Tongue (tissue), 2 donors: ENCODE results near the gene SPNS2. TPM values are rescaled to one million over a fixed set of nuclear protein-coding genes. Genes with fewer than 3 reads are reported as not detected.

Source experiments
- DNase-seq: peaks from one replicate; pipeline ENCODE4 v3.0.0-alpha.2; 2015
- total RNA-seq: library from RNA; depleted of rRNA; stranded (reverse); fragments of >200 nt; gene quantifications from one replicate; pipeline ENCODE4 v1.2.3, GENCODE V29; 2014

The SPNS2 gene, protein sequence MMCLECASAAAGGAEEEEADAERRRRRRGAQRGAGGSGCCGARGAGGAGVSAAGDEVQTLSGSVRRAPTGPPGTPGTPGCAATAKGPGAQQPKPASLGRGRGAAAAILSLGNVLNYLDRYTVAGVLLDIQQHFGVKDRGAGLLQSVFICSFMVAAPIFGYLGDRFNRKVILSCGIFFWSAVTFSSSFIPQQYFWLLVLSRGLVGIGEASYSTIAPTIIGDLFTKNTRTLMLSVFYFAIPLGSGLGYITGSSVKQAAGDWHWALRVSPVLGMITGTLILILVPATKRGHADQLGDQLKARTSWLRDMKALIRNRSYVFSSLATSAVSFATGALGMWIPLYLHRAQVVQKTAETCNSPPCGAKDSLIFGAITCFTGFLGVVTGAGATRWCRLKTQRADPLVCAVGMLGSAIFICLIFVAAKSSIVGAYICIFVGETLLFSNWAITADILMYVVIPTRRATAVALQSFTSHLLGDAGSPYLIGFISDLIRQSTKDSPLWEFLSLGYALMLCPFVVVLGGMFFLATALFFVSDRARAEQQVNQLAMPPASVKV
- total RNA-seq = 19.9 TPM

DNA sequence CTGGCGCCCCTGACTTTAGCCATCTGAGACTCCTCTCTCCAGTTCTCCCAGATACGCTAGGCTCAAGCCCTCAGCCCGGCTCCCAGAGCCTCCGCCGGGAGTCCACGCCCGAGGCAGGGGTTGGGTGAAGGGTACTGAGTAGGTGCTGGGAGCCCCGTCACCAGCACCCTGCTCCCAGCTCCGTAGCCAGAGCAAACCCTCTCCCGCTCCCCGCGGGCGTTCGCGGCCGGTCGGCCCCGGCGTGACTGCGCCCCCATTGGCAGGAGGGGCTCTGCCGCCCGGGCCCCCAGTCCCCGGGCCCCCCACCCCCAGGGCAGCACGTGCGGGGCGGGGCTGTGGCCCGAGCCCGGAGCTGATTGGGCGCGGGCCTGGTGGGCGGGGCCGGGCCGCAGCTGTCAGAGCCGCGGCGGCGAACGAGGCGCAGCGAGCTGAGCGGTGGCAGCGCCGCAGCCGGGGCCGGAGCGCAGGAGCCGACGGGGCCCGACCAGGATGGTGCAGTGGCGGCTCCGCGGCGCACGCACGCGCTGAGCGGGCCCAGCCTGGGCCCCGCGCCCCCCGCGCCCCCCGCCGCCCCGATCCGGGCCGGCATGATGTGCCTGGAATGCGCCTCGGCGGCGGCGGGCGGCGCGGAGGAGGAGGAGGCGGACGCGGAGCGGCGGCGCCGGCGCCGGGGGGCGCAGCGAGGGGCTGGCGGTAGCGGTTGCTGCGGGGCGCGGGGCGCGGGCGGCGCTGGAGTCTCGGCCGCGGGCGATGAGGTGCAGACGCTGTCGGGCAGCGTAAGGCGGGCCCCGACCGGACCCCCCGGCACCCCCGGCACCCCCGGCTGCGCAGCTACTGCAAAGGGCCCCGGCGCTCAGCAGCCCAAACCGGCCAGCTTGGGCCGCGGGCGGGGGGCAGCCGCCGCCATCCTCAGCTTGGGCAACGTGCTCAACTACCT, at the start of gene SPNS2:
Gene SPNS2 (plus strand): TSS at position 421 of the 937 bp plus-strand sequence. CDS start 167 bp downstream, at position 588.
- DNase-seq = peak; percentile 77

DNA sequence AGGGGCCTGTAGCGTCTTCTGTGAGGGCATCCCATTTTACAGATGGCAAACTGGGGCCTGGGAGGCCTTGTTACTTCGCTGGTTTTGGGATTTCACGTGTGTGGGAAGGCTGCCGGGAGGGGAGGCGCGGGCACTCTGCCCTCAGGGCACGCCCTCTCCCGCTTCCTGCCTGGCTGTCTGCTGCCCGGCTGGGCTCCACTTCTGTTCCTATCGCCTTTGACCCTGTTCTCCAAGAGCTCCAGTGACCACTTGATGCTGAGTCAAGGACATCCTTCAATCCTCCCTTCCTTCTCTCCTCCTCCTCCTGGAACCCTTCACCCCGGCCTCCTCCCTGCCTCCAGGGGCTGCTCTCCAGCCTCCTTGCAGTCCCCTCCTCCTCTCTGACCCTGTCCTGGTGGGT, 48.9 kb upstream of the SPNS2 start:
- DNase-seq = no peak

DNA sequence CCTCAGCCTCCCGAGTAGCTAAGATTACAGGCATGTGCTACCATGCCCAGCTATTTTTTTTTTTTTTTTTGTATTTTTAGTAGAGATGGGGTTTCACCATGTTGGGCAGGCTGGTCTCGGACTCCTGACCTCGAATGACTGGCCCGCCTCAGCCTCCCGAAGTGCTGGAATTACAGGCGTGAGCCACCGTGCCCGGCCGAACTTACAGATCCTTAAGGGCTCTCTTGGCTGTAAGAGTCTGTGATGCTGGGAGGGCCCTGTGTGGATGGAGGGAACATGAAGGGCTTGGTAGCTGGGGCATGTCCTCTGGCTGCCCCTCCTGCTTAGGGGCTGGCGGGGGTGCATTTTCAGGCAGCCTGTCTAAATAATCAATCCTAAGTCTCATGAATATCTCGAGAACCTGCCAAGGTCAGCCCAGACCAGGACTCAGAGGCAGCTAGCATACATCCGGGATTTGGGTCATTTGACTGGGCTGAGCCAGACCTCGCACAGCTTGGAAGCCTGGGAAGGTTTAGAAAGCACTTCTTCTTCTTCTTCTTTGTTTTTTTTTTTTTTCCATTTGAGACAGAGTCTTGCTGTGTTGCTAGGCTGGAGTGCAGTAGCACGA, 47.9 kb upstream of the SPNS2 start:
- DNase-seq = no peak

DNA sequence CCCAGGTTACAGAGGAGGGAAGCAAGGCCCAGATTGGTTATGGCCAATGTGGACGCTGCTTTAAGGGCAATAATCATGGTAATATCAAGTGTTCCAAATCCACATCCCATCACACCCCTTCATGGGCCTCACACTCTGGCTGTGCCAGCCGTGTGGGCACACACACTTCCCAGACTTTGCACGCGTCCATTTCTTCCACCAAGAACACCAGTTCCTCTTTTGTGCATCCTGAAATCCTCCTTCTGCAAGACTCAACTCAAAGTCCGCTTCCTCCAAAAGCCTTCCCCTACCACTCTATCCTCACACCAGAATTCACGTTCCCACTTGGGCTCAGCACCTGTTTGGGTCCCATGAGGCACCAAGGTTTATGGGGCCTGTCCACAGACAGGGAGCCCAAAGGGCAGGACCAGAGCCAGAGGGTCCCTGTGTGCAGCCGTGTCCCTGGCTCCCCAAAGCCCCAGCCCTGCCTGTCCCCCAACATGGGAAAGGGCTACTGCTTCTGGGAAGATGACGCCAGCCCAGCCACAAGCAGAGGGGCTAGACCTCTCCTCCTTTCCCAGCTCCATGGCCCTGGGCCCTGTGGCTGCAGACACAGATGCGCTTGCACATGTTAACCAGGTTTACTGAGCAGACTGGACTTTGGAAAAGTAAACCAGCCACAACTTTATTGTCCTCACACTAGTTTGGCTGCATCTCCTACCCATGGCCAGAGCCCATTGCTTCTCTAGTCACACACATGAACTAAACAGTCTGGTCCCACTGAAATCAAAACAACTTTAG, 44.7 kb upstream of the SPNS2 start:
- DNase-seq = no peak

DNA sequence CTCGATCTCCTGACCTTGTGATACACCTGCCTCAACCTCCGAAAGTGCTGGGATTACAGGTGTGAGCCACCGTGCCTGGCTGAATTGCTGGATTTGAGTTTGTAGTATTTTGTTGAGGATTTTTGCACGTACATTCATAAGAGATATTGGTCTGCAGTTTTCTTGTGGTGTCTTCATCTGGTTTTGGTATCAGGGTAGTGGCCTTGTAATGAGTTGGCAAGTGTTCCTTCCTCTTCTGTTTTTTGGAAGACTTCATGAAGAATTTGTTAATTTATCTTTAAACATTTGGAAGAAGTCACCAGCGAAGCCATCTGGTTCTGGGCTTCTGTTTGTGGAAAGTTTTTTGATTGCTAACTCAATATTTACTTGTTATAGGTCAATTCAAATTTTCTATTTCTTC, 38.0 kb upstream of the SPNS2 start:
- no peak for DNase-seq

DNA sequence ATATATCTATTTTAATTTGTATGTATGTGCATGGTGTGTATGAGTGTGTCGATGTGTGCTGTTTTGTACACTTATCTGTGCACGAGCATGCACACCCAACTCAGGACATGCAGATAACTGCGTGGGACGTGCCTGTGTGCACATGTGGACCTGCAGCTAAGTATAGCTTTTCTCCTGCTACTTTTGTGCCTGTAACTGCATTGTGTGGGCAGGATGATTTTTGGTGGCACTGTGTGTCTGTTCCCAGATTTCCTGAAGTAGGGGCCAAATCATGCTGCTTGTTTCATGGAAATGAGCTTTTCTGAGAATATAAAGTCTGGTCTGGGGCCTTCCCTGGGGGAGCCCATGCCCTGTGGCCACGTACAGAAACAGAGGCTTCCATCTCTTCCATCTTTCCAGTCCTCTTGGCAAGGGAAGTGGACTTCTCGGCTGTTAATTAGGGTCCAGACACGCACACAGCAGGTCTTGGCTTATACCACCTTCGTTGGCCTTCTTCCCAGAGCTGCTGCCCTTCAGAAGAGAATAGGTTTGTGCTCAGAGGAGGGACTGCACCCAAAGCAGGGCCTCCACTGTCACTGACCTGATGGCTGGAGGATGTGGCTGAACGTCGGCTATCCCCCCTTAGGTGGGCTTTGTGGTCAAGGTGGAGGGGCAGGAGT, 34.7 kb upstream of the SPNS2 start:
- no peak for DNase-seq

DNA sequence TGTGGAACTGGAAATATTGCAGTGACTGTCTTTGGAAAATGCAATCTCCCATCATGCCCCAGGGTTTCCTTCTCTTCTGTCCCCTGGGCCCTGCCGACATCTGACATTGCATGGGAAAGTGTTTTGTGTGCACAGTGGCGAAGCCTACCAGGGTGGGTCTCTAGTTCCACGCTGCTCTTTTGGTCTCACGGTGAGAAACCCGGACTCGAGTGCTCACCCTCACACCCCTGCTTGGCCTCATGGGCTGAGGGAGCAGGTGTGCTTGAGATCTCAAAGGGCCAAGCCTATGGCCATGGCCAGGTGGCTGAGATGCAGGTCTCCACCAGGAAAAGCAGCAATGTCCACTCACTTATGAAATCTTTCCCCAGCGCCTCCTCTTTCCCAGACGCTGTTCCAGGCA, 32.9 kb upstream of the SPNS2 start:
- DNase-seq = no peak

DNA sequence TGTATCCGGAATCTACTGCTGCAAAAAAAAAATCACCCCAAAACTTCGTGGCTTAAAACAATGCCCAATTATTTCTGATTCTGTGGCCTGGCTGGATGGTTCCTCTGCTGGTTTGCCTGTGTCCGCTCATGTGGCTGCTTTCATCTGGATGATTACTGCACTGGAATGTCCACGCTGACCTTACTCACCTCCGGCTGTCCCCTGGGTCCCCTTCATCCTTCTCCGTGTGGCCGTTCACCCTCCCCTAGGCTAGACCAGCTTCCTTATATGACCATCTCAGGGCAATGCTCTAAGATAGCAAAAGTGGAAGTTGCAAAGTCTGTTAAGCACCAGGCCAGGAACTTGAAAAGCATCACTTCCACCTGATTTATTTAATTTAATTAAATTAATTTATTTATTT, 31.4 kb upstream of the SPNS2 start:
- DNase-seq = no peak

DNA sequence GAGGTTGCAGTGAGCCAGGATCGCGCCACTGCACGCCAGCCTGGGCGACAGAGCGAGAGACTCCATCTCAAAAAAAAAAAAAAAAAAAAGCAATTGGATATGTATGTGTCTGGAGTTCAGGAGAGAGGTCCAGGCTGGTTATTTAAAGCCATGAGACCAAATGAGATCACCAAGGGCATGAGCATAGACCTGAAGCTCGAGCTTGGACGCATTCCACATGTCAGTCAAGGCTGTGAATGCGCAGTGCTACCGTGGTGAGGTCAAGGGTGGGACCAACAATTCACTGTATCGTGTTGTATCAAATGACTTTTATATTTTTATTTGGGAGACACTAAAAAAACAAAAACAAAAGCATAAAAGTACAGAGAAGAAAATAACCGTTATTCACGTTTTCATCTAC, 29.1 kb upstream of the SPNS2 start:
- no peak for DNase-seq

DNA sequence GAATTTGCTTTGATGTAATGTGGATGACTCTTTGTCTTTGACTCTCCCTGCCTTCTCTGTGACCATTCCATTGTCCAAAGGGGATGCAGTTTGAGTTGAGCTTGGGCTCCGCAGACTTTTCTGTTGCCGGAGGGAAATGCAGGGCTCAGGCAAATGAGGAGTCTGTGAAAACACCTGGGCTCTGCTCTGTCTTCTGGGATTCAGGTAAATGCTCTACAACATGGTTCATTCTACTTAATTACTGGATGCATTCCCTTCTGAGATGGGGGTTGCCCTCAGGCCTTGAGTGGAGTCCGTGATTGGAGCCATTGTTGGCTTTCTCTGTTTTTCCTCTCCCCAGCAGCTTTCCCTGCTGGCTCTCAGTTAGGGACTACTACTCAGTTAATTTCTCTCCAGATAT, 26.4 kb upstream of the SPNS2 start:
- DNase-seq = no peak

DNA sequence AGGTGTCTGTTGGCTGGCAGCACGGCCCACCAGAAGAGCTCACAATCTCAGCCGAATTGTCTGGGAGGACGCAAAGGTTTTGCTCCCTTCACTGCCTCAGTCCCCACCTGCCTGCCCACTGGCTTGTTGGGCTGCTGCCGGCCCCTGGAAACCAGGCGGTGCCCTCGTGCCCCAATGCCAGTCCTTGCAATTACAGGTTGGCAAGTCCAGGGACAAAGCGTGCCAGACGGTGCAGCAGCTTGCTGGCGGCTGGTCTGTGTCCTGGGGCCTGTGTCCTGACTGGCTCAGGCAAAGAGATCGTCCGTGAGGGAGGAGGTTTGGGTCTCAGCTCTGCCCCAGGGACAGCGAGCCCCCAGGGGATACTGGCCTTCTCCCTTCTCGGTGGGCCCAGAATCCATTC, 24.6 kb upstream of the SPNS2 start:
- DNase-seq = no peak

DNA sequence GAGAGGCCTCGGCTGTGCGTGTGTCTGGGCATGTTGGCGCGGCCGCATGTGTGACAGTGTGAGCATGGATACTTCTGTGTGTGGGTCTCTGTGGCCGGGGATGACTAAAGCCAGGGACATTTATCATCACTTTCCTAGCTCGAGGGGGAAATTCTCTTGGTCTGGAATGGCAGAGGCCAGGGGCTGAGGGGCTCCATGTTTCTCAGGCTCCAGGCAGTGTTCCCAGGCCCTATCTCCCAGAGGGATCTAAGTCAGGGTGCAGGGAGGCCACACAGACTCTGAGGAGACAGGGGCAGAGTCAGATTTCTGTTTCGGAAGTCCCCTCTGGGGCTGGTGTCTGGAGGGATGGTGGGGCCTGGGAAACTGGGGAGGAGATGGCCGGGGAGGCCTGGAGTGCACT, 23.7 kb upstream of the SPNS2 start:
- DNase-seq = no peak

DNA sequence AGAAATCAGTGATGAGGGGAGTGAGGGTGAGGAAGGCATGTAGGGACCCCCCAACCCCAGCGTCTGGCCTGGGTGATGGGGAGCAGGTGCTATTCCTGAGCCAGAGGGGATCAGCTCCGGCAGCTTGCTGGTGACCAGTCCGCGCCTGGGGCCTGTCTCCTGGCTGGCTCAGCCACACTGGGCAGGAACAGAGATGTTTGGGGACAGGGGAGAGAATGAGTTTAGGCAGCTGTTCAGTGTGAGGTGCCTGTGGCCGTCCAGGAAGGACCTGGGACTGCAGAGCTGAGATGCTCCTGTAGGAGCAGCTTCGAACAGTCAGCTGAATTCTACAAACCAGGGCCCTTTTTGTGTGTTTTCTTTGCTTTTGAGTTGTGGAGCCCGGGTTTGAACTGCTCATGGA, 23.2 kb upstream of the SPNS2 start:
- DNase-seq = no peak

DNA sequence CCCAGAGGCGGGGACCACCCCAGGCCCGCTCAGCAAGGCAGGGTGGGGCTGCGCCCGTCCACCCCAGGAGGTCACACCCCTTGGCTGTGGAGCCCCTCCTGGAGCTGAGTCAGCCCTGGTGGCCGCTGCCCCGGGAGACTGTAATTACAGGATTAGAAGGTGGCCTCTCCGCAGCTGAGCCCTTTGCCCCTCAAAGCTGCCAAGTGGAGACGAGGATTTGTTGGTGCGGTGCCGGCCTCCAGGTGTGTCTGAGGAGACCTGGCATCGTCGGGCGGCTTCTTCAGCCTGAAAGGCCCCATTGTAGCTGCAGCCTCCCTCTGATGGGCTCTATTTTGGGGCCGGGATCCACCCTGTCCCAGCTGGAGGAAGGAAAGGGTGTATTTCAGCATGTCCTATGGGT, 22.7 kb upstream of the SPNS2 start:
- no peak for DNase-seq

DNA sequence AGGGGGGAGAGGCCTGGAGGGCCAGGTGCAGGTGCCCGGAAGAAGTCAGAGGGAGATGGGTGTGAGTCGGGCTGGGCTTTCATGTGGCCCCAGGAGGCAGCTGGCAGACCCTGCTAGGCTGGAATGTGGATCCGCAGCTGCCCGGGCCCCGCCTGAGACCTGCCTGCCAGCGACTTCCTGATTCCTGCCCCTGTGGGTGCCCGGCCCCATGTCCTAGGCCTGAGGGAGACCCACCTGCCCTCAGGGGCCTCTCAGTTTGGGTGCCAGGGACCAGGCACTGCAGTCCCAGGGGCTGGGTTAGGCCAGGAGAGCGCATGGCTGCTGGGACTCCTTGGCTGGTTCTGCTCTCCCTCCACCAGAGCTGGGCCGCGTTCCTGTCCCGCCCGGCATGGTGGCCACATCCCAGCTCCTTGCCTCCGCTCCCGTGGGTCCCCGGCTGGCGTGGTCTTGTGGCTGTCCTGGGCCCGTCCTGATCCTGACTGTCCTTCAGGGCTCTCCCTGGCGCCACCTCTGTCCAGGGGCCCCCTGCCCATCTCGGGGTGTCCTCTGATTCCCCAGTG, 22.1 kb upstream of the SPNS2 start:
- no peak for DNase-seq

DNA sequence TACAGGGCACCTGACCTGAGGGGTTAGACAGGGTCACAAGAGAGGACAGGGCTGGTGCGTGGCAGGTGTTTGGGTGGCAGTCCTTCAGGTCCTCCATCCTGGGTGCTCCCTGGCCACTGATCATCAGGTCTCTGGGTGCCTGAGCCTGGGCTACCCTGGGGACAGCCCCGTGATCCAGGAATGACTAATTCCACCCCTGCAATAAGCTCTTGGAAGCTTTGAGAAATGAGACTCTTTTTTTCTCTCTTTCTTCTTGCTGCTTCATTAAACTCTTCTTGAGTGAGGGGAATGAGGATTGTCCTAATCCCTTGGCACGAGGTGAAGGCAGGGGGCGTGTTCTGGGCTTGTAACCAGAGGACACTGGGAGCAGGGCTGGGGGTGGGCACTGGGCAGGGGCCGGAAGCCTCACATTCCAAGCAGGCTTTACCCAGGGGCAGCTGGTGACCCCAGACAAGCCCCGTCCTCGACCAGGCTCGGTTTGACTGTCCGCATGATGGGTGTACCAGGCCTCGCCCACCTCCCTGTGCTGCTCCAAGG, 21.4 kb upstream of the SPNS2 start:
- DNase-seq = no peak

DNA sequence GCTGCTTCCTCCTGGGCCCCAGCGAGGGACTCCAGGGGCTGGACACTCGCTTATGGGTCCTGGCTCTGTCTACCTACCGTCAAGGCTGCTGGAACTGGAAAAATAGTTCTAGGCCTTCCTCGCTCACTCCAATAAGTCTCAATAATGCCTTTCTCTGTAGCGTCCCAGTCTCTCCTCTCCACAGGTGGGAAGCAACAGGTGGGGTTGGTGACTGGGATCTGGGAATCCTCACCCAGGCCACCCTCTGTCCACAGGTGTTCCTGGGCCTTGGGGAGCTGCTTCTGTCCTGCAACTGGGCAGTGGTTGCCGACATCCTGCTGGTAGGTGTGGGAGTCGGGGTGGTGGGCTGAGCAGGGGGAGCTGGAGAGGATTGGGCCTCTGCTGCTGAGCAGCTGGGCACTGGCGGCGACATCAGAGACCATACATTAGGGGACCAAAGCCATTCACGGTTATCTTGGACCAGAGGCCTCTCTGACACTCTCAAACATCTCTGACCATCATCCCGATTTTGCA, 20.3 kb upstream of the SPNS2 start:
- no peak for DNase-seq

DNA sequence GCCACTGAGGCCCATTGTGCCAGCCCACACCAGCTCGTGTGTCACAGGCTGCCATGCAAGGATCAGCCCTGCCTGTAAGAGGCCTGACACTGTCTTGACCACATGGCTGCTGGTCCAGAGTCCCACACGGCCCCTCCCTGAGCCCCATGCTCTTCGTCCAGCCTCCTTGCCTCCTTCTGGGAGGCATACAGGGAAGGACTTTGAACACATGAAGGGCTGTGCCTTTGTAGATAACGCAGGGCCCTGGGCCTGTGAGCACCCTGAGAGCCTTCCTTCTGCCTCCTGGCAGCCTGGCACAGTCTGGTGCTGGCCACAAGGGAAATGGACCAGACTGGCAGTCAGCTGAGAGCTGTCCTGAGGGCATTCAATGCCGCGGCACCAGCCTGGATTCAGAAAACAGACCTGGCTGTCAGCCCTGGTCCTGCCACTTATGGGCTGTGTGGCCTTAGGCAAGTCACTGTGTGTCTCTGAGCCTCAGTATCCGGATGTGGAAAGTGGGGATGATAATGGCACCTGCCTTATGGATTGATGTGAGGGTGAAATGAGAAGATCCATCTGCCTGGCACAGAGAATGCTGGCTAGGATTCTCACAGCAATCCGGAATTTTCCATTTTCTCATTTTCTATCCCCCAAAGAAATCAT, 19.2 kb upstream of the SPNS2 start:
- no peak for DNase-seq

DNA sequence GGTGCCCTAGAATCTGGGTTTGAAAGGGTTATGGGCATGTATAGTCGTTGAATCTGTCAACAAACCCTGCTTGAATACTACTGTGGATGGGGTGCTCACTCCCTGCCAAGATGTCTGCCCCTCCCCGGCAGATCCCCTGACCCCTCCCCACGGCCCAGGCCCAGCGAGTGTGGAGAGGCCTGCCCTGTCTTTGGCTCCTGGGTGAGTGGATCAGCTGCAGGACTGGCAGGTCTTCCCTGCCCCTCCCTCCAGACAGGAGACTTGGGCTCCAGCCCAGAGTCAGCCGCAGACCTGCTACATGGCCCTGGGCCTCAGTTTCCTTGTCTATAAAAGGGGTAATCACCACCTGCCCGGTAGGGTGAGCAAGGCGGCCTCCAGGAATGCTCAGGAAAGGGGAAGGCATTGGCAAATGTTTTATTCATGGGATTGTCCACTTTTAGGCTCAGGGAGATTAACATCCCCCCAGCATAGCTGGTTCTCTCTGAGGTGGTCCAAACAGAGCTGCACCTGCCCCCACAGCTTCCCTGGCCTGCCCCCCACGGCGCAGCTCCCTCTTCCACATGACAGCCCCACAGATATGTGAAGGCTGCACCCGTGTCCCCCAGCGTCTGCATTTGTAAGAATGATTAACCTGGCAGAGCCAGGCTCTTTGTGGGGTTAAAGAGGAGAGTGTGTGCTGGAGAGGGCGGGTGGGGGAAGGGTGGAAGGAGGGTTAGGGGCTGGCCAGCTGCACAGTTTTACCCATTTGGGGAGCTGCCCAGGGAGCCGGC, 18.5 kb upstream of the SPNS2 start:
- no peak for DNase-seq
